HepG2 (cell line): ENCODE results near the gene CATSPERD. TPM values are rescaled to one million over a fixed set of nuclear protein-coding genes. Genes with fewer than 3 reads are reported as not detected.
A peak's percentile ranks its signal among the peaks of the same experiment; 100 is the strongest.

Experiments
- ATAC-seq: fragments of 200-7000 bp; cut with Tn5 transposase; 3 replicates; pipeline ENCODE4 v1.9.1; 2020; ENCODE audit warnings: mild to moderate bottlenecking, moderate library complexity
- BruUV-seq: library from RNA; stranded (reverse); fragments of 400-500 nt; replicated peaks from 2 replicates; lab custom pipeline; 2021; lab: Mats Ljungman, UMichigan
- CTCF ChIA-PET: fragments of 300-600 bp; formaldehyde crosslinking; extraction: SDS; loops from one replicate; lab custom pipeline; 2021; ENCODE audit warnings: low total read pairs, inconsistent platforms, low intra/inter-chr PET ratio; lab: Yijun Ruan, JAX
- POLR2A ChIA-PET: fragments of 350-600 bp; sonication (Branson Sonifier 250); formaldehyde crosslinking; loops from one replicate; lab custom pipeline; 2020; ENCODE audit warnings: antibody characterized with exemption, inconsistent platforms; lab: Yijun Ruan, JAX
- DNase-seq: peaks from one replicate; pipeline ENCODE4 v3.0.0-alpha.2; 2015; ENCODE audit warnings: low spot score
- FAIRE-seq: peaks from 3 replicates; lab custom pipeline; 2011; peaks lifted over from hg19 to GRCh38; lab: Jason Lieb, UNC
- H2AFZ ChIP-seq: one replicate; pipeline ENCODE4 v1.6.1; 2011; ENCODE audit warnings: low read length, inconsistent platforms
- H3K27ac ChIP-seq: fragments of 300-600 bp; 3 replicates; pipeline ENCODE4 v1.8.0; 2011; ENCODE audit warnings: mixed run types, mild to moderate bottlenecking, mixed read lengths, low read length, inconsistent platforms; ENCODE audit not compliant: insufficient read depth; ENCODE audit errors: extremely low read length
- H3K27me3 ChIP-seq, 2 experiments: fragments of 200-600 bp in 1 of 2; 2 replicates in 1 of 2; 3 replicates in 1 of 2; pipeline versions ENCODE4 v1.6.0 to v1.8.0; 2011; ENCODE audit warnings: low read length in 2 of 2, mild to moderate bottlenecking in 2 of 2, moderate library complexity in 2 of 2, inconsistent platforms in 1 of 2; ENCODE audit not compliant: insufficient read depth in 2 of 2, control insufficient read depth in 1 of 2
- H3K36me3 ChIP-seq, 2 experiments: fragments of 200-600 bp in 1 of 2; replicated peaks in 1 of 2; 2 replicates in 1 of 2; 3 replicates in 1 of 2; pipeline versions ENCODE4 v1.5.1 to v1.8.0; 2011; ENCODE audit warnings: low read length in 2 of 2, inconsistent platforms in 1 of 2; ENCODE audit not compliant: insufficient read depth in 2 of 2, control insufficient read depth in 1 of 2
- H3K4me1 ChIP-seq: 2 replicates; pipeline ENCODE4 v1.5.1; 2012; ENCODE audit warnings: low read length, inconsistent platforms; ENCODE audit not compliant: insufficient read depth
- H3K4me2 ChIP-seq: 2 replicates; pipeline ENCODE4 v1.6.0; 2011; ENCODE audit warnings: low read depth, low read length, inconsistent platforms
- H3K4me3 ChIP-seq, 3 experiments: fragments of 200-600 bp in 1 of 3; sonication (generic), shearing (Covaris generic) in 1 of 3; replicated peaks in 1 of 3; 2 replicates each; pipeline ENCODE4 v1.5.1; 2011 to 2016; ENCODE audit warnings: low read length in 3 of 3, inconsistent platforms in 2 of 3, low read depth in 2 of 3, mild to moderate bottlenecking in 2 of 3, control low read depth in 1 of 3, mixed read lengths in 1 of 3; ENCODE audit not compliant: insufficient read depth in 1 of 3
- H3K79me2 ChIP-seq: one replicate; pipeline ENCODE4 v1.6.1; 2011; ENCODE audit warnings: low read length, inconsistent platforms; ENCODE audit not compliant: insufficient read depth
- H3K9ac ChIP-seq: 2 replicates; pipeline ENCODE4 v1.6.0; 2011; ENCODE audit warnings: mild to moderate bottlenecking, low read depth, low read length, inconsistent platforms; ENCODE audit not compliant: insufficient read depth
- H3K9me3 ChIP-seq: 2 replicates; pipeline ENCODE4 v1.5.1; 2012; ENCODE audit warnings: mild to moderate bottlenecking, low read length
- H4K20me1 ChIP-seq: 2 replicates; pipeline ENCODE4 v1.6.0; 2011; ENCODE audit warnings: inconsistent platforms, mild to moderate bottlenecking, low read length, moderate library complexity; ENCODE audit not compliant: insufficient read depth
- CEBPB ChIP-seq: IDR thresholded peaks from 2 replicates; pipeline ENCODE4 v1.6.1; 2011; ENCODE audit warnings: low read depth, low read length, improper control_type of control experiment, borderline replicate concordance
- CTCF ChIP-seq: sonication (generic); formaldehyde crosslinking; IDR thresholded peaks from 2 replicates; pipeline ENCODE4 v1.5.0; 2020; ENCODE audit warnings: mild to moderate bottlenecking, missing genetic modification reagents, moderate library complexity
- GPN1 ChIP-seq: sonication (generic); formaldehyde crosslinking; IDR thresholded peaks from 2 replicates; pipeline ENCODE4 v1.5.1; 2020; ENCODE audit warnings: missing genetic modification reagents, borderline replicate concordance
- MAX ChIP-seq: IDR thresholded peaks from 2 replicates; pipeline ENCODE4 v1.6.1; 2012; ENCODE audit warnings: inconsistent platforms
- NFKB2 ChIP-seq: sonication (generic); formaldehyde crosslinking; IDR thresholded peaks from 2 replicates; pipeline ENCODE4 v1.4.0; 2020; ENCODE audit warnings: missing genetic modification reagents, borderline replicate concordance
- POLR2A ChIP-seq, 2 experiments: IDR thresholded peaks; 2 replicates each; pipeline ENCODE4 v1.6.1; 2011; ENCODE audit warnings: low read depth in 2 of 2, low read length in 2 of 2, mild to moderate bottlenecking in 1 of 2, moderate library complexity in 1 of 2; ENCODE audit not compliant: insufficient read depth in 1 of 2
- PRDM15 ChIP-seq: sonication (generic); formaldehyde crosslinking; IDR thresholded peaks from 2 replicates; pipeline ENCODE4 v1.4.0; 2020; ENCODE audit warnings: missing genetic modification reagents
- RORA ChIP-seq: sonication (generic); formaldehyde crosslinking; IDR thresholded peaks from 2 replicates; pipeline ENCODE4 v1.5.0; 2020; ENCODE audit warnings: mild to moderate bottlenecking, missing genetic modification reagents, moderate library complexity
- SKIL ChIP-seq: sonication (generic); formaldehyde crosslinking; IDR thresholded peaks from 2 replicates; pipeline ENCODE4 v1.8.0; 2022; ENCODE audit warnings: missing genetic modification reagents, mild to moderate bottlenecking, moderate library complexity, borderline replicate concordance
- SMAD3 ChIP-seq: sonication (generic); formaldehyde crosslinking; IDR thresholded peaks from 2 replicates; pipeline ENCODE4 v1.4.0; 2020; ENCODE audit warnings: missing genetic modification reagents
- SMYD3 ChIP-seq: sonication (generic); formaldehyde crosslinking; IDR thresholded peaks from 2 replicates; pipeline ENCODE4 v1.8.1; 2023; ENCODE audit warnings: mild to moderate bottlenecking, missing genetic modification reagents
- U2AF1 ChIP-seq: fragments of 200-400 bp; formaldehyde crosslinking; optimal IDR thresholded peaks from 2 replicates; pipeline ENCODE3; 2017; ENCODE audit warnings: mild to moderate bottlenecking, low read depth, low read length
- ZFP37 ChIP-seq: sonication (generic); formaldehyde crosslinking; IDR thresholded peaks from 2 replicates; pipeline ENCODE4 v1.4.0; 2020; ENCODE audit warnings: missing genetic modification reagents, borderline replicate concordance
- ZKSCAN8 ChIP-seq: IDR thresholded peaks from 2 replicates; pipeline ENCODE4 v1.6.1; 2016; ENCODE audit warnings: borderline replicate concordance, missing genetic modification reagents, missing compliant biosample characterization
- ZNF143 ChIP-seq: sonication (generic); formaldehyde crosslinking; IDR thresholded peaks from 2 replicates; pipeline ENCODE4 v1.4.0; 2020; ENCODE audit warnings: missing genetic modification reagents
- ZNF329 ChIP-seq: sonication (generic); formaldehyde crosslinking; IDR thresholded peaks from 2 replicates; pipeline ENCODE4 v1.9.0; 2021; ENCODE audit warnings: low read depth, mild to moderate bottlenecking, missing genetic modification reagents
- ZNF549 ChIP-seq: sonication (generic); formaldehyde crosslinking; IDR thresholded peaks from 2 replicates; pipeline ENCODE4 v1.5.0; 2020; ENCODE audit warnings: missing genetic modification reagents
- ZNF674 ChIP-seq: sonication (generic); formaldehyde crosslinking; IDR thresholded peaks from 2 replicates; pipeline ENCODE4 v1.5.0; 2020; ENCODE audit warnings: low read depth, mild to moderate bottlenecking, missing genetic modification reagents
- ZNF891 ChIP-seq: sonication (generic); formaldehyde crosslinking; IDR thresholded peaks from 2 replicates; pipeline ENCODE4 v1.5.0; 2020; ENCODE audit warnings: mild to moderate bottlenecking, missing genetic modification reagents
- WGBS: methylation state at CpG from one replicate; pipeline ENCODE4 v1.1.6; 2017; ENCODE audit warnings: low lambda C conversion rate; 5-methylcytosine and 5-hydroxymethylcytosine counted together
- in situ Hi-C: cut with HindIII; loops from 2 replicates; pipeline ENCODE4 v1.10.0; 2017; ENCODE audit warnings: low pct_unique_long_range_greater_than_20kb; ENCODE audit not compliant: extremely low pct_ligation_motif_present
- intact Hi-C: fragments of 100-400 bp; cut with micrococcal nuclease; formaldehyde crosslinking; loops from one replicate; pipeline ENCODE4 v1.10.0; 2022; ENCODE audit not compliant: unreplicated experiment
- polyA plus RNA-seq, 8 experiments: library from polyadenylated mRNA; depleted of rRNA in 3 of 8; stranded (reverse) in 7 of 8; unstranded in 1 of 8; fragments of >200 nt; fragmentation: Illumina TruSeq in 4 of 8; extraction: Trizol in 4 of 8; gene quantifications; 2 replicates each; pipeline versions ENCODE4 v1.2.1 to v1.2.3, GENCODE V29; 2011 to 2016; ENCODE audit warnings: low read depth in 4 of 8, missing spikeins in 1 of 8, mixed read lengths in 1 of 8; ENCODE audit not compliant: insufficient read depth in 1 of 8
- total RNA-seq, 5 experiments: library from RNA; depleted of rRNA; stranded (reverse); fragments of >200 nt; fragmentation: Illumina TruSeq; extraction: Trizol; gene quantifications; 2 replicates each; pipeline ENCODE4 v1.2.3, GENCODE V29; 2016; ENCODE audit warnings: low read depth in 1 of 5

CATSPERD gene
- total and polyA plus RNA-seq, 2 of the 13 experiments (the other 11 are each of a cell fraction or from before 2014, with no cell fraction given) = 0.04 TPM; not detected in 1

- no peak for DNase-seq
- no peak for TF ChIP-seq GPN1 (CRISPR knock-in tag)
- no peak for TF ChIP-seq PRDM15 (CRISPR knock-in tag)
- no peak for TF ChIP-seq POLR2A (IDR thresholded peaks at IDR 0.05; ENCODE audit: insufficient read depth in 1 of 2, low read depth in 2 of 2, low read length in 2 of 2)
- TF ChIP-seq ZNF143 (CRISPR knock-in tag) = no peak
- TF ChIP-seq ZNF674 (CRISPR knock-in tag) = no peak
- no peak for TF ChIP-seq SKIL
- TF ChIP-seq MAX = no peak
- no peak for TF ChIP-seq ZNF891 (CRISPR knock-in tag)
- no peak for TF ChIP-seq RORA (CRISPR knock-in tag)
- TF ChIP-seq ZKSCAN8 (CRISPR knock-in tag) = no peak
- no peak for TF ChIP-seq ZFP37 (CRISPR knock-in tag)
- no peak for TF ChIP-seq SMAD3 (CRISPR knock-in tag)
- no peak for TF ChIP-seq U2AF1
- TF ChIP-seq CTCF (CRISPR knock-in tag) = no peak
- TF ChIP-seq SMYD3 (CRISPR knock-in tag) = no peak
- peak; percentile 89 for TF ChIP-seq CEBPB
- no peak for TF ChIP-seq ZNF329 (CRISPR knock-in tag)
- TF ChIP-seq NFKB2 (CRISPR knock-in tag) = no peak
- no peak for TF ChIP-seq ZNF549
These were observed 18.0 kb downstream of the CATSPERD start for GRCh38 chr19:5738423-5738822.

More at GRCh38 chr19:5738423-5738822, 18.0 kb downstream of the CATSPERD start:
- no peak overlapping the region for H3K27ac ChIP-seq
- POLR2A ChIA-PET = interaction anchor here (1.0 kb wide), 1 partner anchor 20 kb away, joined by 4 read pairs; no protein-coding TSS in a partner anchor
- 31% methylated on average over 6 of the region's 8 CpGs for WGBS
- H3K79me2 ChIP-seq = no peaks in the 10 kb centered on the region
- FAIRE-seq = no peak
- no peaks in the 10 kb centered on the region for H3K9me3 ChIP-seq
- peak overlapping the region; percentile 27; the same call in 1 of the 2 replicates for H3K4me2 ChIP-seq
- peaks cover 1 to 7% of the 10 kb centered on the region in 2 experiments; a peak in 1 of 5 replicates for H3K27me3 ChIP-seq
- H2AFZ ChIP-seq = no peak overlapping the region
- no peak overlapping the region for H3K4me3 ChIP-seq
- peak; percentile 66; the same call in 2 of the 3 replicates for ATAC-seq
- in situ Hi-C loops = no loop called here
- intact Hi-C loops = no loop called here
- no TSS peak for BruUV-seq
- no peaks in the 10 kb centered on the region for H3K36me3 ChIP-seq
- no peak overlapping the region for H3K9ac ChIP-seq
- CTCF ChIA-PET = no interaction called here
- no peaks in the 10 kb centered on the region for H4K20me1 ChIP-seq
- peaks cover 13% of the 10 kb centered on the region for H3K4me1 ChIP-seq
